Right lobe of liver (tissue), 6 donors: ENCODE measurements around the gene ATG7. TPM values are rescaled to one million over a fixed set of nuclear protein-coding genes. Genes with fewer than 3 reads are reported as not detected.

ENCODE experiments used
- ATAC-seq, 4 donors: fragments of 200-7000 bp; cut with Tn5 transposase; one replicate each; pipeline ENCODE4 v1.9.1; 2020; ENCODE audit warnings: mild to moderate bottlenecking in 4 of 4, moderate library complexity in 4 of 4
- DNase-seq, 3 donors: peaks; one replicate each; pipeline ENCODE4 v3.0.0-alpha.2; 2020
- H3K27ac ChIP-seq, 3 donors: fragments of 200-600 bp; one replicate each; pipeline ENCODE4 v1.8.0; 2022
- H3K27me3 ChIP-seq, 2 donors: fragments of 200-600 bp; one replicate each; pipeline ENCODE4 v1.8.0; 2022
- H3K36me3 ChIP-seq, 4 donors: fragments of 200-600 bp; sonication (generic) in 1 of 4; one replicate each; pipeline versions ENCODE4 v1.5.1 to v1.8.0; 2017 to 2022; ENCODE audit warnings: control low read depth in 1 of 4
- H3K4me1 ChIP-seq, 4 donors: fragments of 200-600 bp; sonication (generic) in 1 of 4; one replicate each; pipeline versions ENCODE4 v1.5.1 to v1.8.0; 2017 to 2022; ENCODE audit warnings: control low read depth in 1 of 4
- H3K4me3 ChIP-seq, 3 donors: fragments of 200-600 bp; one replicate each; pipeline ENCODE4 v1.8.0; 2022
- H3K9me3 ChIP-seq, 4 donors: fragments of 200-600 bp; sonication (generic) in 1 of 4; one replicate each; pipeline versions ENCODE4 v1.5.1 to v1.8.0; 2017 to 2022; ENCODE audit warnings: control low read depth in 1 of 4
- POLR2A ChIP-seq: fragments of 450-650 bp; IDR thresholded peaks from one replicate; pipeline ENCODE4 v1.6.1; 2017; ENCODE audit warnings: antibody characterized with exemption, mild to moderate bottlenecking
- WGBS: methylation state at CpG from one replicate; pipeline ENCODE4 v1.1.6; 2018; ENCODE audit warnings: low coverage, low lambda C conversion rate; ENCODE audit not compliant: insufficient coverage; ENCODE audit errors: missing lambda C conversion rate; 5-methylcytosine and 5-hydroxymethylcytosine counted together
- intact Hi-C, 2 donors: fragments of 100-400 bp; cut with DNase I; formaldehyde crosslinking; loops; one replicate each; pipeline versions ENCODE4 v1.11.2 to v1.14.1; 2022
- total RNA-seq, 6 experiments: library from RNA; depleted of rRNA in 2 of 6; stranded (reverse); fragments of >200 nt in 2 of 6; fragmentation: NEBNext Ultra II Directional in 3 of 6; extraction: Animal tissue kit (Norgen Biotek cat#: 25700) in 3 of 6; gene quantifications; one replicate each; pipeline versions ENCODE4 v1.1.0 to v1.2.4, GENCODE V29; 2016 to 2023
- TF ChIP-seq, protein P1 (sequence below), 4 donors: fragments of 200-600 bp in 3 of 4; fragments of 450-650 bp in 1 of 4; IDR thresholded peaks; one replicate each; pipeline versions ENCODE4 v1.5.1 to v1.8.0; 2016 to 2022; ENCODE audit warnings: antibody characterized with exemption in 4 of 4, mild to moderate bottlenecking in 2 of 4
- donor health status: DM: no; HTN: yes; CAD: no.
- donor health status: DM: no; HTN: no; CAD: no.
- donor health status: DM: no; HTN: no; CAD: no.
- donor health status: DM: no; HTN: yes; CAD: no.
- donor health status: DM: no; HTN: yes; CAD: no.

ATG7 gene
- total RNA-seq, 6 experiments from 2014 or later, result 13.6 to 21.1 (median 15.8) TPM

DNA sequence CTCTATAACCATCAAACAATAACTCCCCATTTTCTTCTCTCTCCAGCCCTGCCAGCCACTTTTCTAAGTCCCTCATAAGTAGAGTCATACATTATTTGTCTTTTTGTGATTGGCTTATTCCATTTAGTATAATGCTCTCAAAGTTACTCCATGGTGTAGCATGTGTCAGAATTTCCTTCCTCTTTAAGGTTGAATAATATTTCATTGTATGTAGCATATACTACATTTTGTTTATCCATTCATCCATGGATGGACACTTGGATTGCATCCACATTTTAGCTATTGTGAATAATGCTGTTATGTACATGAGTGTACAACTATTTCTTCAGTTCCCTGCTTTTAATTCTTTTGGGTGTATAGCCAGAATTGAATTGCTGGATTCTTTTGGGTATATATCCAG, 138.4 kb downstream of the ATG7 start:
- intact Hi-C loops, result no loop called here
- no peak for DNase-seq
- TF ChIP-seq, protein P1, sequence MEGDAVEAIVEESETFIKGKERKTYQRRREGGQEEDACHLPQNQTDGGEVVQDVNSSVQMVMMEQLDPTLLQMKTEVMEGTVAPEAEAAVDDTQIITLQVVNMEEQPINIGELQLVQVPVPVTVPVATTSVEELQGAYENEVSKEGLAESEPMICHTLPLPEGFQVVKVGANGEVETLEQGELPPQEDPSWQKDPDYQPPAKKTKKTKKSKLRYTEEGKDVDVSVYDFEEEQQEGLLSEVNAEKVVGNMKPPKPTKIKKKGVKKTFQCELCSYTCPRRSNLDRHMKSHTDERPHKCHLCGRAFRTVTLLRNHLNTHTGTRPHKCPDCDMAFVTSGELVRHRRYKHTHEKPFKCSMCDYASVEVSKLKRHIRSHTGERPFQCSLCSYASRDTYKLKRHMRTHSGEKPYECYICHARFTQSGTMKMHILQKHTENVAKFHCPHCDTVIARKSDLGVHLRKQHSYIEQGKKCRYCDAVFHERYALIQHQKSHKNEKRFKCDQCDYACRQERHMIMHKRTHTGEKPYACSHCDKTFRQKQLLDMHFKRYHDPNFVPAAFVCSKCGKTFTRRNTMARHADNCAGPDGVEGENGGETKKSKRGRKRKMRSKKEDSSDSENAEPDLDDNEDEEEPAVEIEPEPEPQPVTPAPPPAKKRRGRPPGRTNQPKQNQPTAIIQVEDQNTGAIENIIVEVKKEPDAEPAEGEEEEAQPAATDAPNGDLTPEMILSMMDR (IDR thresholded peaks at IDR 0.05), result no peak
- no peak for TF ChIP-seq POLR2A
- Histone ChIP-seq H3K27me3 (no peaks in the 10 kb centered on the region), H3K4me1 (no peaks in the 10 kb centered on the region), H3K27ac (no peak overlapping the region), H3K36me3 (no peaks in the 10 kb centered on the region), H3K4me3 (no peak overlapping the region), H3K9me3 (no peaks in the 10 kb centered on the region)
- ATAC-seq, result no peak

DNA sequence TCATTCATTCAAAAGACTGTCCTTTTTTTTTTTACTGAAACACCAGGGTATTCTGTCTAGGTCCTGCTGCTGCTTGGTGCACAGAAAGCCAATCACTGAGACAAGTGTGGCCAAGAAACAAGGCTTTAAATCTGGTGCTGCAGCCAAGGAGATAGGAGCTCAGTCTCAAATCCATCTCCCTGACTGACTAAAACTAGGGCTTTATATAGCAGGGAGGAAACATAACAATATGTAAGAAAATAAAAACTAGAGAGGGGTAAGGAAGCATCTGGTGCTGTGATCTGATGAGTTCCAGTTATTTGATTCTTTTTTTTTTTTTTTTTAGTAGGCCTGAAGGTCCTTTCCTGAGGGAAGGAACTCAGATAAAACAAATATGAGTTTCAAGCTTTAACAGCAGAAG, 139.8 kb downstream of the ATG7 start:
- Histone ChIP-seq H3K27me3 (no peaks in the 10 kb centered on the region), H3K4me3 (no peak overlapping the region), H3K9me3 (no peaks in the 10 kb centered on the region), H3K36me3 (no peaks in the 10 kb centered on the region), H3K27ac (no peak overlapping the region), H3K4me1 (no peaks in the 10 kb centered on the region)
- DNase-seq, result no peak
- peak in 2 of 4 donors; percentile 40 to 49 for ATAC-seq
- intact Hi-C loops, result no loop called here
- TF ChIP-seq, protein P1 (IDR thresholded peaks at IDR 0.05), result no peak

DNA sequence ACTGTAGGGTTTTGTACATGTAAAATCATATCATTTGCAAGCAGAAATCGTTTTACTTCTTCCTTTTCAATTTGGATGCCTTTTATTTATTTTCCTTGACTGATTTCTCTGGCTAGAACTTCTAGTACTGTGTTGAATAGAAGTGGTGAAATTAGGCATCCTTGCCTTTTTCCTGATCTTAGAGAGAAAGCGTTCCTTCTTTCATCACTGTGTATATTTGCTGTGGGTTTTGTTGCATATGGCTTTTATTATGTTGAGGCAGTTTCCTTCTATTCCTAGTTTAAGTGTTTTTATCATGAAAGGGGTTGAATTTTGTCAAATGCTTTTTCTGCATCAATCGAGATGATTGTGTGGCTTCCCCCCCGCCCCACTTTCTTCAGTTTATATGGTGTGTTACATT, 140.9 kb downstream of the ATG7 start:
- no peak overlapping the region for H3K4me3 ChIP-seq
- no peaks in the 10 kb centered on the region for H3K36me3 ChIP-seq
- ATAC-seq (no peak), DNase-seq (no peak)
- WGBS, result 91% methylated on average over 4 of the region's 4 CpGs
- no peak overlapping the region for H3K27ac ChIP-seq
- intact Hi-C loops, result no loop called here
- TF ChIP-seq POLR2A, result no peak
- TF ChIP-seq, protein P1 (IDR thresholded peaks at IDR 0.05), result no peak
- no peaks in the 10 kb centered on the region for H3K4me1 ChIP-seq
- no peaks in the 10 kb centered on the region for H3K9me3 ChIP-seq
- no peaks in the 10 kb centered on the region for H3K27me3 ChIP-seq

DNA sequence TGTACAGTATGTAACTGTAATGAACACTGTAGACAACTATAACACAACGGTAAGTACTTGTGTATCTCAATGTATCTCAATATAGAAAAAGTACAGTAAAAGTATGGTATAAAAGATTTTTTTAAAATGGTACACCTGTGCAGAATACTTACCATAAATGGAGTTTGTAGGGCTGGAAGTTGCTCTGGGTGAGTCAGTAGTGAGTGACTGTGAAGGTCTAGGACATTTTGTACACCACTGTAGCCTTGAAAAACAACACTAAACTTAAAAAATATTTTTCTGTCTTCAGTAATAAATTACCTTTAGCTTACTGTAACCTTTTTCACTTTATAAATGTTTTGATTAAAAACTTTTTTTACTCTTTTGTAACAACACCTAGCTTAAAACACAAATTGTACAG, 142.9 kb downstream of the ATG7 start:
- Histone ChIP-seq H3K36me3 (no peaks in the 10 kb centered on the region), H3K4me3 (no peak overlapping the region), H3K9me3 (no peaks in the 10 kb centered on the region), H3K27me3 (no peaks in the 10 kb centered on the region), H3K4me1 (no peaks in the 10 kb centered on the region), H3K27ac (no peak overlapping the region)
- ATAC-seq, result no peak
- intact Hi-C loops, result no loop called here
- TF ChIP-seq, protein P1 (IDR thresholded peaks at IDR 0.05), result no peak
- TF ChIP-seq POLR2A, result no peak
- DNase-seq, result no peak
- 100% methylated on average over 1 of the region's 1 CpG for WGBS

DNA sequence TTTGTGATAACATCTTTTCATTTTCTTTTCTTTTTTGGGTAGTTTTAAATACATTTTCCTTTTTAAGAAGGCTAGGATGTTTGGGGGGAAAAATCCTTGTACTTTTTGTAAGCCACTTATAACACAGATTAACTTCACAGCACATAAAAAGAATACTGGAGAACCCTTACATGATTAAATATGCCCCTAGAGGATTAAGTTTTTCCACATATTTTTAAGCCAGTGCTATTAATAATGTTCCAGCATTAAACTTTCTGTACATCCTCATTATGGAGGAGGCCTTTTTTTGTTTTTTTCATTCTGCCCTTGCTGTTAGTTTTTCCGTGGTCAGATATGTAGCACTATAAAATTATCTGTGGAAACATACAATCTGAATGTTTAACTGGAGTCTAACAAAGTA, 147.9 kb downstream of the ATG7 start:
- TF ChIP-seq POLR2A, result no peak
- TF ChIP-seq, protein P1 (IDR thresholded peaks at IDR 0.05), result no peak
- 0% methylated on average over 1 of the region's 1 CpG for WGBS
- no peaks in the 10 kb centered on the region for H3K27me3 ChIP-seq
- H3K4me1 ChIP-seq, result no peaks in the 10 kb centered on the region
- H3K4me3 ChIP-seq, result no peak overlapping the region
- DNase-seq (no peak), ATAC-seq (no peak)
- intact Hi-C loops, result no loop called here
- H3K27ac ChIP-seq, result no peak overlapping the region
- H3K36me3 ChIP-seq, result no peaks in the 10 kb centered on the region
- H3K9me3 ChIP-seq, result no peaks in the 10 kb centered on the region
